SU-DHL-6 (cell line): ENCODE measurements around the gene CUX1.

ENCODE experiments used
- EZH2phosphoT487 ChIP-seq: fragments of 200-600 bp; sonication (generic), shearing (Covaris generic); conservative IDR thresholded peaks from 2 replicates; pipeline ENCODE4 v1.6.1; 2018; ENCODE audit warnings: mild to moderate bottlenecking, antibody characterized with exemption, low read length, moderate library complexity, mixed read lengths
- TF ChIP-seq, protein P1 (sequence below): fragments of 200-600 bp; sonication (generic); IDR thresholded peaks from one replicate; pipeline ENCODE4 v1.5.1; 2017; ENCODE audit warnings: antibody characterized with exemption, mild to moderate bottlenecking, low read length, moderate library complexity; ENCODE audit not compliant: insufficient read depth, poor library complexity, severe bottlenecking

DNA sequence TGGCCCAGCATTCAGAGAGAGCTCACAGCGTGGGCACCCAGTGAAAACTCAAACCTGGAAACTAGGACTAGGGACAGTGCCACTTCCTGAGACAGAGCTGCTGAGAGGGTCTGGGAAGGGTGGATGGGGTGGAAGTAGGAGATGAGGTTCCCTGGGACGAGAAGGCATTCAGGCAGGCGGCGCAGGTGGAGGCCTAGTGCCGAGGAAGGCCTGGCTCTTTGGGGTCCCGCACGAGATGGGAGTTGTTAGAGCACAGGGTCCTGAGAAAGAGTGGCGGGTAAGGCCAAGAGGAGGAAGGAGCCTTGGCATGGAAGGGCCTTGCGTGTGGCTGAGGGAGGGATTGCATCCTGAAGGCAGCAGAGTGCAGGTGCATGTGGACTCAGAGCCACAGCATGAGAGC, 339.4 kb downstream of the CUX1 start:
- TF ChIP-seq, protein P1, sequence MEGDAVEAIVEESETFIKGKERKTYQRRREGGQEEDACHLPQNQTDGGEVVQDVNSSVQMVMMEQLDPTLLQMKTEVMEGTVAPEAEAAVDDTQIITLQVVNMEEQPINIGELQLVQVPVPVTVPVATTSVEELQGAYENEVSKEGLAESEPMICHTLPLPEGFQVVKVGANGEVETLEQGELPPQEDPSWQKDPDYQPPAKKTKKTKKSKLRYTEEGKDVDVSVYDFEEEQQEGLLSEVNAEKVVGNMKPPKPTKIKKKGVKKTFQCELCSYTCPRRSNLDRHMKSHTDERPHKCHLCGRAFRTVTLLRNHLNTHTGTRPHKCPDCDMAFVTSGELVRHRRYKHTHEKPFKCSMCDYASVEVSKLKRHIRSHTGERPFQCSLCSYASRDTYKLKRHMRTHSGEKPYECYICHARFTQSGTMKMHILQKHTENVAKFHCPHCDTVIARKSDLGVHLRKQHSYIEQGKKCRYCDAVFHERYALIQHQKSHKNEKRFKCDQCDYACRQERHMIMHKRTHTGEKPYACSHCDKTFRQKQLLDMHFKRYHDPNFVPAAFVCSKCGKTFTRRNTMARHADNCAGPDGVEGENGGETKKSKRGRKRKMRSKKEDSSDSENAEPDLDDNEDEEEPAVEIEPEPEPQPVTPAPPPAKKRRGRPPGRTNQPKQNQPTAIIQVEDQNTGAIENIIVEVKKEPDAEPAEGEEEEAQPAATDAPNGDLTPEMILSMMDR, result no peak
- no peak for TF ChIP-seq EZH2phosphoT487
